ENCODE results near the gene POLR3B.
"Not testable (repeated sequence)": the region's sequence is repeated elsewhere in the genome, so short reads cannot be mapped to it uniquely, and the experiment has no call there.

Gene POLR3B

DNA sequence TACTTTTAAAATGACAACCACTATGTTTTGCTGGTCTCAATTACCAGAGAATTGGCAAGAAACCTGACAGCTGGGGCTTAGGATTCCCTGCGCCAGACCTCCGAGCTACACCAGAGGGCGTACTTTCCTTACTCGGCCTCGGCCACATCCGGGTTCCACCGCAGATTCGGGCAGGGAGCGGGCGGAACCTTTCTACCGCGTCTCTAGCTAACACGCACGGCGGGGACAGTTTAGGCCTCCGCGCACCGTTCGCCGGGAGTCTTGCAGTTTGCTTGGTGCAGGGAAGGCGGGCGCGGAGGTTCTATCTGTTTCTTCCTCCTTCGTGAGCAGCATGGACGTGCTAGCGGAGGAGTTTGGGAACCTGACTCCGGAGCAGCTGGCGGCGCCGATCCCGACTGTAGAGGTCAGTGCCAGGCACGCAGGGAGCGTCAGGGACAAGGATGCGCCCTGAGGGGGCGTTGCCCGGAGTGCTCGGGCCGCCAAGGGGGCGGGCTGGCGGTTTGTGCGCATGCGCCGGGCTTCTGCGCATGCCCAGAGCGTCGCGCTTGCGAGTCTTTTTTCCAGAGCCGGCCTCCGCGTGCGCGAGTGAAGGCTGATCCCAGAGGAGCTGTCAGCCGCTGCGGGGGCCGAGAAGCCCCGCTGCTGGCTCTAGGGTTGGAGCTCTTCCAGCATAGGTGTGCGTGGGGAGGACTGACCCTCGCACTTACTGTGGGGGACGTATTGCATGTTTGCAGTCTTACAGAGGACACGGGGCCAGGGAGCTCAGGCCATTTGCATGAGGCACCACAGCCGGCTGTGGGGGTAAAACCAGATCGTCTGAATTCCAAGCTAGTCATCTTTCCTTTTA, at the start of gene POLR3B:
TSS of gene POLR3B (plus strand) at position 200 of the 847 bp plus-strand sequence. CDS start at position 332, 132 bp downstream.
- TF ChIP-seq, protein P1, sequence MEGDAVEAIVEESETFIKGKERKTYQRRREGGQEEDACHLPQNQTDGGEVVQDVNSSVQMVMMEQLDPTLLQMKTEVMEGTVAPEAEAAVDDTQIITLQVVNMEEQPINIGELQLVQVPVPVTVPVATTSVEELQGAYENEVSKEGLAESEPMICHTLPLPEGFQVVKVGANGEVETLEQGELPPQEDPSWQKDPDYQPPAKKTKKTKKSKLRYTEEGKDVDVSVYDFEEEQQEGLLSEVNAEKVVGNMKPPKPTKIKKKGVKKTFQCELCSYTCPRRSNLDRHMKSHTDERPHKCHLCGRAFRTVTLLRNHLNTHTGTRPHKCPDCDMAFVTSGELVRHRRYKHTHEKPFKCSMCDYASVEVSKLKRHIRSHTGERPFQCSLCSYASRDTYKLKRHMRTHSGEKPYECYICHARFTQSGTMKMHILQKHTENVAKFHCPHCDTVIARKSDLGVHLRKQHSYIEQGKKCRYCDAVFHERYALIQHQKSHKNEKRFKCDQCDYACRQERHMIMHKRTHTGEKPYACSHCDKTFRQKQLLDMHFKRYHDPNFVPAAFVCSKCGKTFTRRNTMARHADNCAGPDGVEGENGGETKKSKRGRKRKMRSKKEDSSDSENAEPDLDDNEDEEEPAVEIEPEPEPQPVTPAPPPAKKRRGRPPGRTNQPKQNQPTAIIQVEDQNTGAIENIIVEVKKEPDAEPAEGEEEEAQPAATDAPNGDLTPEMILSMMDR (IDR thresholded peaks at IDR 0.05; ENCODE audit: insufficient read depth, low read depth, low read length, missing control alignments) = peak; percentile 93
- H3K4me3 ChIP-seq (ENCODE audit: low read length) = peak within 1 kb of the TSS; percentile 89
- DNase-seq (ENCODE audit: low read depth) = peak; percentile 97

GRCh38 chr12:106308121-106308520, 49.4 kb upstream of the POLR3B start:
- TF ChIP-seq, protein P1 (IDR thresholded peaks at IDR 0.05; ENCODE audit: insufficient read depth, low read depth, low read length, missing control alignments) = no peak
- DNase-seq (ENCODE audit: low read depth) = no peak
- H3K4me3 ChIP-seq (ENCODE audit: low read length) = no peak overlapping the region

DNA sequence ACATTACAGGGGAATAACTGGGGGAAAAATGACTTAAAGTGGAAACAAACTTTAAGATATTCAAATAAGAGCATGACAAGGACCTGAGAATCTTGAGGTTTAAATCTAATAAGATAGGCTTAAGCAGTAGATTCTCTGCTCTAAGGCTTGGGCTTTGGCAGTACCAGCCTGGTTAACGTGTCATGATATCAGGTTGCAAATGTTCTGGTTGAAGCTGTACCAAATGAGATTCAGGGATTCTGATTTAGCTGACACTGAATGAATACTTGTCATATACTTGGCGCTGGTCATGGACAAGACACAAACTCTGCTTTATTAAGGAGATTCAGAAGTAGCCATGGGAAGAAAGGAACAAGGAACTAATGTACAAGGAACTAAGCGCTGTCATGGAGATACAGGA, 48.9 kb upstream of the POLR3B start:
- TF ChIP-seq, protein P1 (IDR thresholded peaks at IDR 0.05; ENCODE audit: insufficient read depth, low read depth, low read length, missing control alignments) = no peak
- DNase-seq (ENCODE audit: low read depth) = no peak
- H3K4me3 ChIP-seq (ENCODE audit: low read length) = no peak overlapping the region

DNA sequence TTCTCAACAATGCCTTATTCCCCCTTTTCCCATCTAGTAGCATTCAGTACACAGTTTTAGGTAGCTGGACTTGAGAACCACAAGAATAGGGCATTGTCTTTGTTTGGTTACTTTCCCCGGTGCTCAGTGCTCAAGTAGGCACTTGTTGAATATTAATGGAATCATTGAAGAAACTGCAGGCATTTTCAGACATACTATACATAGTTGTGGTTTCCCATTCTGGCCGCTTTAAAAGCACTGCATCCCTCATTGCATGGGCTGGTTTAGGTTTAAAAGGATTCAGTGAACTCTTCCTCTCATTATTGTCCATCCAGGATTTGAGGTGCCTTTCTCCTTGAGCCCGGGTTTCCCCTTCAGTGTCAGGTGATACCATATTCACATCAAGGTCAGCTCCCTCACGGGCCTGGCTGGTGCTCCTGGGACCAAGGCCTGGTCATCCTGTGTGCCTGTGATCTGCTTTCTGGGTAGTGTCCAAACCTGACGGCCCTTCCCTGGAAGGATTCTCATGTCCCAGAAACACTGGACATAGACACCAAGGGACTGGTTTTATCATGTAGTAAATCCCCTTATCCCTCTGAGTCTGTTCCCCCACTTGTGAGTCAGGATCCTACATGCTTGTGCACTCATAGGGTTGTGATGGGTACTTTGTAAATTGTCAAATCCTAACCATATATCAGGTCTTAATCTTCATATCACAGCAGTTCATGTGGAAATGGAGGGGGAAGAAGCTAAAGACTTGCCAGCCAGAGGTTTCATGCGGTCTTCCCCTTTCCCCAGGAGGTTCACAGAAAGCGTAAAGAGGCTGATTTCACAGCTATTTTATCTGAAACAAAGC, 47.7 kb upstream of the POLR3B start:
- no peak overlapping the region for H3K4me3 ChIP-seq (ENCODE audit: low read length)

GRCh38 chr12:106310687-106311086, 46.9 kb upstream of the POLR3B start:
- no peak for DNase-seq (ENCODE audit: low read depth)
- TF ChIP-seq, protein P1 (IDR thresholded peaks at IDR 0.05; ENCODE audit: insufficient read depth, low read depth, low read length, missing control alignments) = no peak
- H3K4me3 ChIP-seq (ENCODE audit: low read length) = no peak overlapping the region

More for the DNA sequence above, 47.7 kb upstream of the POLR3B start:
- TF ChIP-seq, protein P1 (IDR thresholded peaks at IDR 0.05; ENCODE audit: insufficient read depth, low read depth, low read length, missing control alignments) = no peak
- peak; percentile 49 for DNase-seq (ENCODE audit: low read depth)

DNA sequence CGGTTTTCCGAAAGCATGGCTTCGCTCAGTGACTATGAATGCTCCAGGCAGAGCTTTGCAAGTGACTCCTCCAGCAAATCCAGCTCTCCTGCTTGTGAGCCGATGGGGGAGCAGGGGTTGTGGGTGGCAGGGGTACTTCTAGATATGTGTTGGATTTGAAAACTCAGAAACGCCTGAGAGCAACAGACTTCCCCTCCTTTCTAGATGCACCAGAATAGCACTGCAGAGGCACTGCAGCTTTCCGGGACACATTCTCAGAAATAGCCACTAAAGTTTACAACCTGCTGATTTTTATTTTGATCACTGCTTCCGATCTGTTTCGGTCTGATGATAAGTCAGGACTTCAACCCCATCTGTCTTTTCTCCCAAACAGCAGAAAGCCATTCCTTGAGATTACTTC, 46.4 kb upstream of the POLR3B start:
- TF ChIP-seq, protein P1 (IDR thresholded peaks at IDR 0.05; ENCODE audit: insufficient read depth, low read depth, low read length, missing control alignments) = no peak

DNA sequence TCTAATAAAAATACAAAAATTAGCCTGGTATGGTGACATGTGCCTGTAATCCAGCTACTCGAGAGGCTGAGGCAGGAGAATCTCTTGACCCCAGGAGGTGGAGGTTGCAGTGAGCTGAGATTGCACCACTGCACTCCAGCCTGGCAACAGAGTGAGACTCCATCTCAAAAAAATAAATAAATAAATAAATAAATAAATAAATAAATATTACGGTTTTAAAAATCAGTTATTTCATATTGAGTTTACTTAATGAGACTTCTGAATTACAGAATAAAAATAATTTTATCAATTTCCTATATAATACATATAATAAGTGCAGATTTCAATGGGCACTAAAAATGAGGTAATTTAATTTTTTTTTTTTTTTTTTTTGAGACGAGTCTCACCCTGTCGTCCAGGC, 44.1 kb upstream of the POLR3B start:
- H3K4me3 ChIP-seq (ENCODE audit: low read length); DNase-seq (ENCODE audit: low read depth): not testable (repeated sequence)

More for the DNA sequence above, 46.4 kb upstream of the POLR3B start:
- no peak for DNase-seq (ENCODE audit: low read depth)
- no peak overlapping the region for H3K4me3 ChIP-seq (ENCODE audit: low read length)

Data from epithelial cell of esophagus (primary cell).